NCI-H128 (cell line): ENCODE data around the gene KCNQ1OT1.

Source experiments
- DNase-seq: peaks from one replicate; lab custom pipeline; 2025; ENCODE audit not compliant: unreplicated experiment; lab: John Stamatoyannopoulos, UW

Gene KCNQ1OT1

DNA sequence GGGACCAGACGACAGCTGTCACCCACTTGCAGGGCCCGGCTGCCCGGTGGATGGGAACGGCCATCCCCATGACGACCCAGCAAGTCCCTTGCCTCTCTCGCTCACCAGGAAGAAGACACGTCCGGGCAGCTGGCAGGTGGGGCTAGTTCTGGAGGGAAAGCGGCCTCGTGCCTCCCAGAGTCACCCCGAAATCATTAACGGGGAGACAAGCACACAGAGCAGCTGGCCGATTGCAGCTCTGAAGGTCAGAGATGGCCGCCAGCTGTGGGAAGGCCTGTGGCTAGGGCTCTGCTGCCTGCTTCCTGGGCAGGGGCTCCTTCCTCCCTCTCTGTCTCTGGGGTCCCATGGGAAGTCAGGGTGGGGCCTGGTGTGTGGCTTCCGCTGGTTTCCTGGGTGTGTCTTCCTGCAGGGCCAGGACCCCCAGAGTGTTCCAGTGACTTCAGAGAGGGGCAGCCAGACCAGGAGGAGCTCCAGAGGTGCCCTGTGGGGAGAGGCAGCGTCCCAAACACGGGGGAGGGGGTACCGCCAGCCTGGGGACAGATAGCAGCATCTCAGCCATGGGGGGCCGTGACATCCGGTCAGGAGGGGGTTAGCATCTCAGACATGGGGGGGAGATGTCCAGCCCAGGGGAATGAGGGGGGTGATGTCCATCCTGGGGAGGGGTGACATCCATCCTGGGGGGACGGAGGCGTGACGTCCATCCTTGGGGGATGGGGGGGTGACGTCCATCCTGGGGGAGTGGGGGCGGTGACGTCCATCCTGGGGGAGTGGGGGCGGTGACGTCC, 140.1 kb downstream of the KCNQ1OT1 start:
- no peak for DNase-seq

DNA sequence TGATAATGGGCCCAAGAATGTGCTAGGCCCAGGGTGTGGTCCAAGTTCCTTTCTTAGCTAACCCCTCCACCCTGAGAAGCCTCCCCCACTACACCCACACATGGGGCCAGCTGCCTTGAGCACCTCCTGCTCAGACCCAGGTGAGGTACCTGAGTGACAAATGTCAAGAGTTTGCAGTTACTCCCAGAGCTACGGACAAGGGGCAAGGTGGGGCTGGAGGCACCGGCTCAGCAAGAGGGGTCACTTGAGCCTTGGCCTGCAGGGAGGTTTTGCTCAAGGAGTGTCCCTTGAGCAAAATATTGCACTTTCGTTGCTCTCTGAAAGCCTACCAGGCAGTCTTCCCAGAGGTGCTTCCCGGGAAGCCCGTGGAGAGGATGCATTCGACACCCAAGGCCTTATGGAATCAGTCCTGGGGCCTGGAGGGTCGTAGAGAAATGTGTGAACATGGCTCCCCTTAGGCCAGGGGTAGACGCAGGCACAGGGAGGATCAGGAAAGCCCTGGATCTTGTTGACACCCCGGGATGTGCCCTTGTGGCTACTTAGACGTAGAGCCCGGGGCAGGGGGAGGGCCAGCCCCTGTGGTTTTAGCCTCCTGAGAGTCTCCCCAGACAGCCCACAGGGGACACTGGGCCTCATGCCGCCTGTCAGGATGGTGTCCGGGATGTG, 140.8 kb downstream of the KCNQ1OT1 start:
- DNase-seq, result no peak

DNA sequence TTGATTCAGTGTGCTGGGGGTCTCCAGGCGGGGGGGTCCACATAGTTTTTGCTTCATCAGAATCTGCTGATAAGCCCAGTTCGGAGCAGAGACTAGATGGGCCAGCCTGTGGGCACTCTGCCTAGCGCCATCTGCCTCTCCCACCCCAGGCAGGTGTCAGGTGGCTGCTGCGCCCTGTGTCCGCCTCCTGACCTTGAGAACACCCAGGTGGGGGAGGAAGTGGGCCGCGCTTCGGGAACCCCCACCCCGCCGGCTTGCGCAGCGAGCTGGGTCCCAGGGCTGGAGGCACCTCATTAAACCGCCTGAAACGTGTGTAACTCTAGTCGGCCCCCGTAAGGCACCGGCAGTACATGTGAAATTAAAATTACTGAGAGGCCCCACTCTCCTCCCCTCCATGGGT, 141.4 kb downstream of the KCNQ1OT1 start:
- DNase-seq, result no peak
